H1 (cell line): ENCODE measurements around the gene SIX1. TPM values are rescaled to one million over a fixed set of nuclear protein-coding genes. Genes with fewer than 3 reads are reported as not detected.

Experiments used
- CHD2 ChIP-seq: IDR thresholded peaks from 2 replicates; pipeline ENCODE4 v1.6.1; 2012; ENCODE audit warnings: low read length, improper control_type of control experiment
- HDAC2 ChIP-seq, 2 experiments: fragments of 300-600 bp in 1 of 2; sonication (generic) in 1 of 2; IDR thresholded peaks; 2 replicates each; pipeline ENCODE4 v1.6.1; 2011 to 2012; ENCODE audit warnings: low read depth in 2 of 2, low read length in 2 of 2, mild to moderate bottlenecking in 2 of 2, moderate library complexity in 2 of 2, borderline replicate concordance in 1 of 2, inconsistent platforms in 1 of 2
- JUND ChIP-seq: IDR thresholded peaks from 2 replicates; pipeline ENCODE4 v1.6.1; 2011; ENCODE audit warnings: mild to moderate bottlenecking, improper control_type of control experiment, low read length
- SAP30 ChIP-seq: fragments of 300-600 bp; sonication (generic); IDR thresholded peaks from 2 replicates; pipeline ENCODE4 v1.7.1; 2012; ENCODE audit warnings: low read length, moderate library complexity, mild to moderate bottlenecking, inconsistent platforms; ENCODE audit not compliant: insufficient read depth, insufficient replicate concordance
- polyA plus RNA-seq, 7 experiments: library from polyadenylated mRNA; depleted of rRNA in 3 of 7; stranded (reverse) in 5 of 7; unstranded in 2 of 7; fragments of >200 nt in 5 of 7; fragments of 200-250 nt in 2 of 7; gene quantifications; 1 replicate in 5 of 7; 2 replicates in 1 of 7; 4 replicates in 1 of 7; pipeline versions ENCODE4 v1.2.1 to v1.2.3, GENCODE V29; 2011 to 2013; ENCODE audit warnings: missing spikeins in 2 of 7, mixed read lengths in 2 of 7
- total RNA-seq: library from RNA; stranded (reverse); fragmentation: NEBNext Ultra II Directional; extraction: Animal tissue kit (Norgen Biotek cat#: 25700); gene quantifications from 2 replicates; pipeline ENCODE4 v1.2.1, GENCODE V29; 2021
- TF ChIP-seq, protein P1 (sequence below): fragments of 300-600 bp; sonication (generic); IDR thresholded peaks from 2 replicates; pipeline ENCODE4 v1.7.1; 2012; ENCODE audit warnings: low read length, moderate library complexity, mild to moderate bottlenecking, inconsistent platforms; ENCODE audit not compliant: insufficient replicate concordance

The SIX1 gene
- total and polyA plus RNA-seq, 2 of the 8 experiments (the other 6 are each of a cell fraction or from before 2014, with no cell fraction given), result 0.03 to 0.69 TPM

DNA sequence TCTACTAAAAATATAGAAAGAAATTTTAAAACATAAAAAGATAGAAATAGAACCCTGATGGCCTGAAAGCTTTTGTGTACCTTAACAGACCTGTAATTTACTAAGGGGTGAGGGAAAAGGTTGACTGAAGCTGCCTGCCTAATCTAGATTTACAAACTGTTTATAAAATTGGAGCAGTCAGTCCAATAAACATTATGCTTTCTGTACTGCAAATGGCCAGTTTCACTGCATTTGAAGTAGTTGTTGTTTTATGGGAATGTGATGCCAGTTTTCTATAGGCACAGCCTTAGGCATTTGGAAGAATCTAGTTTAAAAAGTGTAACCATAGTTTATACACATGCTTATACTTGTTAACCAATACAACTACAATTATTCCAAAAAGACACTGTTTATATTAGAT, 19.1 kb downstream of the SIX1 start (continued):
- TF ChIP-seq, protein P1, sequence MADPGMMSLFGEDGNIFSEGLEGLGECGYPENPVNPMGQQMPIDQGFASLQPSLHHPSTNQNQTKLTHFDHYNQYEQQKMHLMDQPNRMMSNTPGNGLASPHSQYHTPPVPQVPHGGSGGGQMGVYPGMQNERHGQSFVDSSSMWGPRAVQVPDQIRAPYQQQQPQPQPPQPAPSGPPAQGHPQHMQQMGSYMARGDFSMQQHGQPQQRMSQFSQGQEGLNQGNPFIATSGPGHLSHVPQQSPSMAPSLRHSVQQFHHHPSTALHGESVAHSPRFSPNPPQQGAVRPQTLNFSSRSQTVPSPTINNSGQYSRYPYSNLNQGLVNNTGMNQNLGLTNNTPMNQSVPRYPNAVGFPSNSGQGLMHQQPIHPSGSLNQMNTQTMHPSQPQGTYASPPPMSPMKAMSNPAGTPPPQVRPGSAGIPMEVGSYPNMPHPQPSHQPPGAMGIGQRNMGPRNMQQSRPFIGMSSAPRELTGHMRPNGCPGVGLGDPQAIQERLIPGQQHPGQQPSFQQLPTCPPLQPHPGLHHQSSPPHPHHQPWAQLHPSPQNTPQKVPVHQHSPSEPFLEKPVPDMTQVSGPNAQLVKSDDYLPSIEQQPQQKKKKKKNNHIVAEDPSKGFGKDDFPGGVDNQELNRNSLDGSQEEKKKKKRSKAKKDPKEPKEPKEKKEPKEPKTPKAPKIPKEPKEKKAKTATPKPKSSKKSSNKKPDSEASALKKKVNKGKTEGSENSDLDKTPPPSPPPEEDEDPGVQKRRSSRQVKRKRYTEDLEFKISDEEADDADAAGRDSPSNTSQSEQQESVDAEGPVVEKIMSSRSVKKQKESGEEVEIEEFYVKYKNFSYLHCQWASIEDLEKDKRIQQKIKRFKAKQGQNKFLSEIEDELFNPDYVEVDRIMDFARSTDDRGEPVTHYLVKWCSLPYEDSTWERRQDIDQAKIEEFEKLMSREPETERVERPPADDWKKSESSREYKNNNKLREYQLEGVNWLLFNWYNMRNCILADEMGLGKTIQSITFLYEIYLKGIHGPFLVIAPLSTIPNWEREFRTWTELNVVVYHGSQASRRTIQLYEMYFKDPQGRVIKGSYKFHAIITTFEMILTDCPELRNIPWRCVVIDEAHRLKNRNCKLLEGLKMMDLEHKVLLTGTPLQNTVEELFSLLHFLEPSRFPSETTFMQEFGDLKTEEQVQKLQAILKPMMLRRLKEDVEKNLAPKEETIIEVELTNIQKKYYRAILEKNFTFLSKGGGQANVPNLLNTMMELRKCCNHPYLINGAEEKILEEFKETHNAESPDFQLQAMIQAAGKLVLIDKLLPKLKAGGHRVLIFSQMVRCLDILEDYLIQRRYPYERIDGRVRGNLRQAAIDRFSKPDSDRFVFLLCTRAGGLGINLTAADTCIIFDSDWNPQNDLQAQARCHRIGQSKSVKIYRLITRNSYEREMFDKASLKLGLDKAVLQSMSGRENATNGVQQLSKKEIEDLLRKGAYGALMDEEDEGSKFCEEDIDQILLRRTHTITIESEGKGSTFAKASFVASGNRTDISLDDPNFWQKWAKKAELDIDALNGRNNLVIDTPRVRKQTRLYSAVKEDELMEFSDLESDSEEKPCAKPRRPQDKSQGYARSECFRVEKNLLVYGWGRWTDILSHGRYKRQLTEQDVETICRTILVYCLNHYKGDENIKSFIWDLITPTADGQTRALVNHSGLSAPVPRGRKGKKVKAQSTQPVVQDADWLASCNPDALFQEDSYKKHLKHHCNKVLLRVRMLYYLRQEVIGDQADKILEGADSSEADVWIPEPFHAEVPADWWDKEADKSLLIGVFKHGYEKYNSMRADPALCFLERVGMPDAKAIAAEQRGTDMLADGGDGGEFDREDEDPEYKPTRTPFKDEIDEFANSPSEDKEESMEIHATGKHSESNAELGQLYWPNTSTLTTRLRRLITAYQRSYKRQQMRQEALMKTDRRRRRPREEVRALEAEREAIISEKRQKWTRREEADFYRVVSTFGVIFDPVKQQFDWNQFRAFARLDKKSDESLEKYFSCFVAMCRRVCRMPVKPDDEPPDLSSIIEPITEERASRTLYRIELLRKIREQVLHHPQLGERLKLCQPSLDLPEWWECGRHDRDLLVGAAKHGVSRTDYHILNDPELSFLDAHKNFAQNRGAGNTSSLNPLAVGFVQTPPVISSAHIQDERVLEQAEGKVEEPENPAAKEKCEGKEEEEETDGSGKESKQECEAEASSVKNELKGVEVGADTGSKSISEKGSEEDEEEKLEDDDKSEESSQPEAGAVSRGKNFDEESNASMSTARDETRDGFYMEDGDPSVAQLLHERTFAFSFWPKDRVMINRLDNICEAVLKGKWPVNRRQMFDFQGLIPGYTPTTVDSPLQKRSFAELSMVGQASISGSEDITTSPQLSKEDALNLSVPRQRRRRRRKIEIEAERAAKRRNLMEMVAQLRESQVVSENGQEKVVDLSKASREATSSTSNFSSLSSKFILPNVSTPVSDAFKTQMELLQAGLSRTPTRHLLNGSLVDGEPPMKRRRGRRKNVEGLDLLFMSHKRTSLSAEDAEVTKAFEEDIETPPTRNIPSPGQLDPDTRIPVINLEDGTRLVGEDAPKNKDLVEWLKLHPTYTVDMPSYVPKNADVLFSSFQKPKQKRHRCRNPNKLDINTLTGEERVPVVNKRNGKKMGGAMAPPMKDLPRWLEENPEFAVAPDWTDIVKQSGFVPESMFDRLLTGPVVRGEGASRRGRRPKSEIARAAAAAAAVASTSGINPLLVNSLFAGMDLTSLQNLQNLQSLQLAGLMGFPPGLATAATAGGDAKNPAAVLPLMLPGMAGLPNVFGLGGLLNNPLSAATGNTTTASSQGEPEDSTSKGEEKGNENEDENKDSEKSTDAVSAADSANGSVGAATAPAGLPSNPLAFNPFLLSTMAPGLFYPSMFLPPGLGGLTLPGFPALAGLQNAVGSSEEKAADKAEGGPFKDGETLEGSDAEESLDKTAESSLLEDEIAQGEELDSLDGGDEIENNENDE, result no peak
- TF ChIP-seq CHD2 (no peak), HDAC2 (IDR thresholded peaks at IDR 0.05; ENCODE audit: borderline replicate concordance in 1 of 2, low read depth in 2 of 2, low read length in 2 of 2) (no peak), SAP30 (no peak), JUND (no peak)
